ENCODE data around the gene PPP1R7.

PPP1R7 gene

GRCh38 chr2:241134711-241135110, 15.6 kb upstream of the PPP1R7 start:
- no peak overlapping the region for H3K4me3 ChIP-seq (replicated peaks in 1 of 2; ENCODE audit: low read depth in 2 of 2, low read length in 2 of 2)
- no peak for DNase-seq (ENCODE audit: low read depth in 2 of 2)
- TF ChIP-seq CTCF (IDR thresholded peaks at IDR 0.05; ENCODE audit: low read depth, low read length) = no peak

- TF ChIP-seq CTCF (IDR thresholded peaks at IDR 0.05; ENCODE audit: low read depth, low read length) = no peak
- no peak overlapping the region for H3K4me3 ChIP-seq (replicated peaks in 1 of 2; ENCODE audit: low read depth in 2 of 2, low read length in 2 of 2)
- no peak for DNase-seq (ENCODE audit: low read depth in 2 of 2)
Measured at GRCh38 chr2:241135737-241136136, 14.5 kb upstream of the PPP1R7 start.

- H3K4me3 ChIP-seq (replicated peaks in 1 of 2; ENCODE audit: low read depth in 2 of 2, low read length in 2 of 2) = no peak overlapping the region
- no peak for TF ChIP-seq CTCF (IDR thresholded peaks at IDR 0.05; ENCODE audit: low read depth, low read length)
- no peak for DNase-seq (ENCODE audit: low read depth in 2 of 2)
Measured at GRCh38 chr2:241136191-241136590, 14.1 kb upstream of the PPP1R7 start.

GRCh38 chr2:241136661-241137260, 13.5 kb upstream of the PPP1R7 start:
- DNase-seq (ENCODE audit: low read depth in 2 of 2) = no peak
- H3K4me3 ChIP-seq (replicated peaks in 1 of 2; ENCODE audit: low read depth in 2 of 2, low read length in 2 of 2) = no peak overlapping the region
- TF ChIP-seq CTCF (IDR thresholded peaks at IDR 0.05; ENCODE audit: low read depth, low read length) = no peak

- no peak overlapping the region for H3K4me3 ChIP-seq (replicated peaks in 1 of 2; ENCODE audit: low read depth in 2 of 2, low read length in 2 of 2)
- TF ChIP-seq CTCF (IDR thresholded peaks at IDR 0.05; ENCODE audit: low read depth, low read length) = no peak
- no peak for DNase-seq (ENCODE audit: low read depth in 2 of 2)
Measured at GRCh38 chr2:241137276-241138190, 12.7 kb upstream of the PPP1R7 start.

- H3K4me3 ChIP-seq (replicated peaks in 1 of 2; ENCODE audit: low read depth in 2 of 2, low read length in 2 of 2) = no peak overlapping the region
- no peak for DNase-seq (ENCODE audit: low read depth in 2 of 2)
- no peak for TF ChIP-seq CTCF (IDR thresholded peaks at IDR 0.05; ENCODE audit: low read depth, low read length)
Measured at GRCh38 chr2:241138471-241138870, 11.8 kb upstream of the PPP1R7 start.
